Measurements from ENCODE around the gene AKR1D1. TPM values are rescaled to one million over a fixed set of nuclear protein-coding genes. Genes with fewer than 3 reads are reported as not detected.

AKR1D1 gene
- total and polyA plus RNA-seq, 10 of the 15 experiments (the other 5 are each of a cell fraction or from before 2014, with no cell fraction given): 0.09 to 0.34 TPM; not detected in 8

GRCh38 chr7:138105221-138105620 is 29.0 kb downstream of the AKR1D1 start:
- CTCF ChIA-PET: no interaction called here
- FAIRE-seq: no peak
- RAD21 ChIA-PET (ENCODE audit: unreplicated experiment): no interaction called here
- H3K27ac ChIP-seq (ENCODE audit: control insufficient read depth, insufficient read depth): no peak overlapping the region
- in situ Hi-C loops (cut with MboI): no loop called here
- POLR2A ChIA-PET: no interaction called here
- no peak overlapping the region for H2AFZ ChIP-seq (ENCODE audit: control insufficient read depth, low read depth, low read length)
- H3K27me3 ChIP-seq (replicated peaks in 1 of 2; ENCODE audit: control insufficient read depth in 2 of 2, insufficient read depth in 2 of 2, low read length in 1 of 2): no peaks in the 10 kb centered on the region
- no peak overlapping the region for H3K4me3 ChIP-seq
- WGBS (ENCODE audit: insufficient coverage, insufficient replicate concordance, low lambda C conversion rate, missing lambda C conversion rate): 40% methylated on average over 5 of the region's 5 CpGs
- ATAC-seq: no peak
- no peaks in the 10 kb centered on the region for H3K36me3 ChIP-seq (ENCODE audit: control insufficient read depth in 2 of 2, insufficient read depth in 2 of 2, low read length in 1 of 2)
- TF ChIP-seq PBX3 (IDR thresholded peaks at IDR 0.05; ENCODE audit: insufficient replicate concordance, low read depth, low read length): no peak
- no peak for TF ChIP-seq MTA2 (IDR thresholded peaks at IDR 0.05; ENCODE audit: low read depth)
- no peak for TF ChIP-seq POLR2AphosphoS2 (IDR thresholded peaks at IDR 0.05; ENCODE audit: low read depth, low read length)
- TF ChIP-seq SMC3 (IDR thresholded peaks at IDR 0.05; ENCODE audit: borderline replicate concordance, low read length): no peak
- TF ChIP-seq MYC (IDR thresholded peaks at IDR 0.05; ENCODE audit: insufficient read depth, insufficient read length, insufficient replicate concordance, low read length, severe bottlenecking): no peak
- TF ChIP-seq SIX5 (IDR thresholded peaks at IDR 0.05; ENCODE audit: low read depth, low read length, severe bottlenecking): no peak
- no peak for TF ChIP-seq BCL11A (IDR thresholded peaks at IDR 0.05; ENCODE audit: low read depth, low read length)
- no peak for TF ChIP-seq RELB (IDR thresholded peaks at IDR 0.05; ENCODE audit: low read depth)
- no peak for TF ChIP-seq ATF7 (IDR thresholded peaks at IDR 0.05; ENCODE audit: low read depth)
- TF ChIP-seq TCF7 (IDR thresholded peaks at IDR 0.05; ENCODE audit: borderline replicate concordance): no peak
- no peak for TF ChIP-seq ZNF384 (IDR thresholded peaks at IDR 0.05; ENCODE audit: borderline replicate concordance, low read depth, low read length)
- no peak for TF ChIP-seq MYB (IDR thresholded peaks at IDR 0.05; ENCODE audit: borderline replicate concordance, low read depth, low read length)
- no peak for TF ChIP-seq ATF2 (IDR thresholded peaks at IDR 0.05; ENCODE audit: low read length)
- H3K9me3 ChIP-seq (replicated peaks; ENCODE audit: control insufficient read depth, insufficient read depth, low read length): no peaks in the 10 kb centered on the region
- no TSS peak for BruUV-seq (replicated peaks)
- no peaks in the 10 kb centered on the region for H3K79me2 ChIP-seq (ENCODE audit: control insufficient read depth, insufficient read depth, low read length)
- H4K20me1 ChIP-seq (ENCODE audit: control insufficient read depth, insufficient read depth): no peaks in the 10 kb centered on the region
- no peak overlapping the region for H3K9ac ChIP-seq (ENCODE audit: control insufficient read depth, insufficient read depth, low read length)
- SMC1A ChIA-PET (ENCODE audit: uncharacterized antibody, unreplicated experiment): interaction anchor here (0.6 kb wide), 1 partner anchor 10 kb away, joined by 3 read pairs; no protein-coding TSS in a partner anchor
- DNase-seq (ENCODE audit: low read depth, low spot score): no peak
- H3K4me2 ChIP-seq (ENCODE audit: control insufficient read depth, insufficient read depth): no peak overlapping the region
- intact Hi-C loops (cut with micrococcal nuclease; ENCODE audit: unreplicated experiment): no loop called here
- no peaks in the 10 kb centered on the region for H3K4me1 ChIP-seq (ENCODE audit: control insufficient read depth, insufficient read depth, low read length)

All from GM12878 (cell line).